Prostate gland (tissue), 2 donors: Measurements from ENCODE around the gene PLIN1.

ENCODE experiments used
- CTCF ChIP-seq, 4 experiments: fragments of 200-600 bp in 2 of 4; fragments of 450-650 bp in 2 of 4; sonication (generic) in 2 of 4; IDR thresholded peaks; 1 replicate in 3 of 4; 2 replicates in 1 of 4; pipeline ENCODE4 v1.5.1; 2016 to 2019; ENCODE audit warnings: antibody characterized with exemption in 4 of 4, mild to moderate bottlenecking in 2 of 4, moderate library complexity in 2 of 4
- POLR2A ChIP-seq: fragments of 450-650 bp; IDR thresholded peaks from one replicate; pipeline ENCODE4 v1.6.1; 2016; ENCODE audit warnings: antibody characterized with exemption, mild to moderate bottlenecking
- POLR2AphosphoS5 ChIP-seq: sonication (generic); formaldehyde crosslinking; IDR thresholded peaks from one replicate; pipeline ENCODE4 v1.6.1; 2017; ENCODE audit warnings: antibody characterized with exemption

- TF ChIP-seq CTCF (IDR thresholded peaks at IDR 0.05) (peak in 1 of 4 experiments; percentile 10), POLR2A (peak; percentile 88), POLR2AphosphoS5 (peak; percentile 87)
These were observed 11.4 kb upstream of the PLIN1 start, which contains the start of the genes PEX11A and WDR93 for GRCh38 chr15:89690276-89691218.
